Esophagus squamous epithelium (tissue), 5 donors: Measurements from ENCODE around the gene CREBBP. TPM values are rescaled to one million over a fixed set of nuclear protein-coding genes. Genes with fewer than 3 reads are reported as not detected.
A peak's percentile ranks its signal among the peaks of the same experiment; 100 is the strongest.
"Not testable (repeated sequence)": the region's sequence is repeated elsewhere in the genome, so short reads cannot be mapped to it uniquely, and the experiment has no call there.

Experiments used
- DNase-seq: peaks from one replicate; lab custom pipeline; 2025; lab: John Stamatoyannopoulos, UW
- H3K27ac ChIP-seq, 4 donors: fragments of 200-600 bp; sonication (generic); one replicate each; pipeline ENCODE4 v1.5.1; 2016 to 2019; ENCODE audit warnings: mild to moderate bottlenecking in 1 of 4
- H3K27me3 ChIP-seq, 4 donors: fragments of 200-600 bp; sonication (generic); 1 replicate in 3 of 4; 2 replicates in 1 of 4; pipeline versions ENCODE4 v1.5.1 to v1.6.0; 2017 to 2021; ENCODE audit warnings: antibody characterized with exemption in 1 of 4
- H3K36me3 ChIP-seq, 3 donors: fragments of 200-600 bp; sonication (generic); one replicate each; pipeline ENCODE4 v1.5.1; 2016 to 2019
- H3K4me1 ChIP-seq, 3 donors: fragments of 200-600 bp; sonication (generic); one replicate each; pipeline ENCODE4 v1.5.1; 2017 to 2019
- H3K4me3 ChIP-seq, 4 donors: fragments of 200-600 bp; sonication (generic); 1 replicate in 3 of 4; 2 replicates in 1 of 4; pipeline ENCODE4 v1.5.1; 2016 to 2019; ENCODE audit warnings: mild to moderate bottlenecking in 2 of 4, moderate library complexity in 1 of 4
- H3K9me3 ChIP-seq, 3 donors: fragments of 200-600 bp; sonication (generic); one replicate each; pipeline ENCODE4 v1.5.1; 2016 to 2019
- POLR2A ChIP-seq, 4 donors: fragments of 450-650 bp; IDR thresholded peaks; one replicate each; pipeline ENCODE4 v1.6.1; 2017; ENCODE audit warnings: antibody characterized with exemption in 4 of 4, mild to moderate bottlenecking in 4 of 4, moderate library complexity in 3 of 4
- WGBS, 2 donors: methylation state at CpG; one replicate each; pipeline ENCODE4 v1.1.5; 2018; 5-methylcytosine and 5-hydroxymethylcytosine counted together
- intact Hi-C: fragments of 100-400 bp; cut with DNase I; formaldehyde crosslinking; loops from one replicate; pipeline ENCODE4 v1.15.0; 2022
- total RNA-seq, 4 donors: library from RNA; depleted of rRNA; stranded (reverse); fragments of >200 nt; gene quantifications; one replicate each; pipeline ENCODE4 v1.1.0, GENCODE V29; 2016
- TF ChIP-seq, protein P1 (sequence below), 6 experiments: fragments of 450-650 bp in 4 of 6; fragments of 200-600 bp in 2 of 6; sonication (generic) in 2 of 6; IDR thresholded peaks; one replicate each; pipeline ENCODE4 v1.5.1; 2016 to 2019; ENCODE audit warnings: antibody characterized with exemption in 6 of 6, mild to moderate bottlenecking in 4 of 6, moderate library complexity in 4 of 6
- donor health status: DM: yes; HTN: yes; CAD: no.

CREBBP gene
- total RNA-seq, 4 donors from 2014 or later = 14.5 to 53.6 (median 37.5) TPM

DNA sequence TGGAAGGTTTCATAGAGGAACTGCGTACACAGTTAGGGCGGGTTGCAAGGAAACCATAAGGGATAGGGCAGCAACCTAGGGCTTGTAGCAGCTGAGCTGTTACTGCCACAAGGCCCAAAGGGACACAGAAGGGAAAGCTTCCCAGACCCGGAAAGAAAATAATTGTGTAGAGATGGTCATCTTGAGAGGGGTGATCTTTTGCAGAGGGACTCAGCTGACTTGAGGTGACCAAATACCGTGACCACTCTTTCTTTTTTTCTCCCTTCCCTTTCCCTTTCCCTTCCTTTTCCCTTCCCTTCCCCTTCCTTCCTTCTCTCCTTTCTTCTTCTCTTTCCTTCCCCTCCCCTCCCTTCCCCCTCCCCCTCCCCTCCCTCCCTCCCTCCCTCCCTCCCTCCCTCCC lies 8.5 kb upstream of the CREBBP start:
- H3K27ac ChIP-seq = no peak overlapping the region
- H3K9me3 ChIP-seq = no peaks in the 10 kb centered on the region
- H3K4me3 ChIP-seq = no peak overlapping the region
- intact Hi-C loops = no loop called here
- no peaks in the 10 kb centered on the region for H3K36me3 ChIP-seq
- no peaks in the 10 kb centered on the region for H3K4me1 ChIP-seq
- TF ChIP-seq POLR2A (IDR thresholded peaks at IDR 0.05) = no peak
- TF ChIP-seq, protein P1, sequence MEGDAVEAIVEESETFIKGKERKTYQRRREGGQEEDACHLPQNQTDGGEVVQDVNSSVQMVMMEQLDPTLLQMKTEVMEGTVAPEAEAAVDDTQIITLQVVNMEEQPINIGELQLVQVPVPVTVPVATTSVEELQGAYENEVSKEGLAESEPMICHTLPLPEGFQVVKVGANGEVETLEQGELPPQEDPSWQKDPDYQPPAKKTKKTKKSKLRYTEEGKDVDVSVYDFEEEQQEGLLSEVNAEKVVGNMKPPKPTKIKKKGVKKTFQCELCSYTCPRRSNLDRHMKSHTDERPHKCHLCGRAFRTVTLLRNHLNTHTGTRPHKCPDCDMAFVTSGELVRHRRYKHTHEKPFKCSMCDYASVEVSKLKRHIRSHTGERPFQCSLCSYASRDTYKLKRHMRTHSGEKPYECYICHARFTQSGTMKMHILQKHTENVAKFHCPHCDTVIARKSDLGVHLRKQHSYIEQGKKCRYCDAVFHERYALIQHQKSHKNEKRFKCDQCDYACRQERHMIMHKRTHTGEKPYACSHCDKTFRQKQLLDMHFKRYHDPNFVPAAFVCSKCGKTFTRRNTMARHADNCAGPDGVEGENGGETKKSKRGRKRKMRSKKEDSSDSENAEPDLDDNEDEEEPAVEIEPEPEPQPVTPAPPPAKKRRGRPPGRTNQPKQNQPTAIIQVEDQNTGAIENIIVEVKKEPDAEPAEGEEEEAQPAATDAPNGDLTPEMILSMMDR (IDR thresholded peaks at IDR 0.05) = no peak
- H3K27me3 ChIP-seq = no peaks in the 10 kb centered on the region
- no peak for DNase-seq
- WGBS, 2 donors = 85 to 87% methylated on average over 4 of the region's 4 CpGs

DNA sequence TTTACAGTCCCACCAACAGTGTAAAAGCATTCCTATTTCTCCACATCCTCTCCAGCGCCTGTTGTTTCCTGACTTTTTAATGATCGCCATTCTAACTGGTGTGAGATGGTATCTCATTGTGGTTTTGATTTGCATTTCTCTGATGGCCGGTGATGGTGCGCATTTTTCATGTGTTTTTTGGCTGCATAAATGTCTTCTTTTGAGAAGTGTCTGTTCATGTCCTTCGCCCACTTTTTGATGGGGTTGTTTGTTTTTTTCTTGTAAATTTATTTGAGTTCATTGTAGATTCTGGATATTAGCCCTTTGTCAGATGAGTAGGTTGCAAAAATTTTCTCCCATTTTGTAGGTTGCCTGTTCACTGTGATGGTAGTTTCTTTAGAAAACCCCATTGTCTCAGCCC lies 5.5 kb upstream of the CREBBP start:
- H3K4me1 ChIP-seq, DNase-seq, intact Hi-C loops, H3K9me3 ChIP-seq, H3K27me3 ChIP-seq, H3K36me3 ChIP-seq, H3K4me3 ChIP-seq, H3K27ac ChIP-seq: not testable (repeated sequence)
- 77 to 91% methylated on average over 4 to 5 of the region's 5 CpGs for WGBS, 2 donors

DNA sequence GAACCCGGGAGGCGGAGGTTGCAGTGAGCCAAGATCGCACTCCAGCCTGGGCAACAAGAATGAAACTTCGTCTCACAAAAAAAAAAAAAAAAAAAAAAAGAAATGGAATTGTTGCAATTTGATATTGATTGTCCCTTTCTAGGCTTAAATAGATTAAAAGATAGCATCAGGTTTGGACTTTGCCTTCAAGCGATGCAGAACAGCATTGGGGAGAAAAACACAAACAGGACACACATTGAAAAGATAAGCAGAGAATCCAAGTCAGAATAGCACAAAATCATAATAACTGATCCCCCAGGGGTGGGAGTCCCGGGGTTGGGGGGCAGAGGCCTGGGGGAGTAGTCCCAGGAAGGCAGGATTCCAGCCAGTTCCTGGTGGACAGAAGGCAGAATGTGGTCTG lies 3.9 kb upstream of the CREBBP start:
- H3K27me3 ChIP-seq = no peaks in the 10 kb centered on the region
- H3K4me3 ChIP-seq = no peak overlapping the region
- no peak for TF ChIP-seq POLR2A (IDR thresholded peaks at IDR 0.05)
- TF ChIP-seq, protein P1 (IDR thresholded peaks at IDR 0.05) = no peak
- H3K9me3 ChIP-seq = no peaks in the 10 kb centered on the region
- intact Hi-C loops = no loop called here
- 77 to 78% methylated on average over 6 of the region's 6 CpGs for WGBS, 2 donors
- peaks cover 4 to 10% (median 4%) of the 10 kb centered on the region in 3 donors for H3K4me1 ChIP-seq
- no peaks in the 10 kb centered on the region for H3K36me3 ChIP-seq
- DNase-seq = no peak
- H3K27ac ChIP-seq = no peak overlapping the region

DNA sequence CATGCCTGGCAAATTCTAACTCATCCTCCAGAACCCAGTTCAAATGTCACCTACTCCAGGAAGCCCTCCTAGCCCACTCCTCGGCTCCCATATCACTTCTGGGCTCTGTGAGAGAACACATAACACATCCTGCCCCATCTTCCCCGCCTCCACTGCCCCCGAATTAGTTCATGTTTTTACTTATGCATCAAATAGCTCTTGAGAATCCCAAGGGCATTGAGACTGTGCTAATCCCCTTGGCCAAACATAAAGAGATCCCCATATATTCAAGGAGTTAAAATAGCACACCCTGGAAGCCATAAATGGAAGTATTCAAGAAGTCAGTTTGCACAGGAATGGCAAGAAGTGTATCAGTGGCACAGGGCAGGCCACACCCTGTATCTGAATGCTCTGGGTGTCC lies 2.0 kb upstream of the CREBBP start:
- no peak for DNase-seq
- H3K4me3 ChIP-seq = no peak overlapping the region
- intact Hi-C loops = no loop called here
- no peak overlapping the region for H3K27ac ChIP-seq
- H3K36me3 ChIP-seq = no peaks in the 10 kb centered on the region
- H3K27me3 ChIP-seq = no peaks in the 10 kb centered on the region
- no peaks in the 10 kb centered on the region for H3K9me3 ChIP-seq
- 91 to 98% methylated on average over 3 of the region's 3 CpGs for WGBS, 2 donors
- TF ChIP-seq POLR2A (IDR thresholded peaks at IDR 0.05) = no peak
- TF ChIP-seq, protein P1 (IDR thresholded peaks at IDR 0.05) = no peak
- H3K4me1 ChIP-seq = peaks cover 4 to 27% (median 12%) of the 10 kb centered on the region in 3 donors

DNA sequence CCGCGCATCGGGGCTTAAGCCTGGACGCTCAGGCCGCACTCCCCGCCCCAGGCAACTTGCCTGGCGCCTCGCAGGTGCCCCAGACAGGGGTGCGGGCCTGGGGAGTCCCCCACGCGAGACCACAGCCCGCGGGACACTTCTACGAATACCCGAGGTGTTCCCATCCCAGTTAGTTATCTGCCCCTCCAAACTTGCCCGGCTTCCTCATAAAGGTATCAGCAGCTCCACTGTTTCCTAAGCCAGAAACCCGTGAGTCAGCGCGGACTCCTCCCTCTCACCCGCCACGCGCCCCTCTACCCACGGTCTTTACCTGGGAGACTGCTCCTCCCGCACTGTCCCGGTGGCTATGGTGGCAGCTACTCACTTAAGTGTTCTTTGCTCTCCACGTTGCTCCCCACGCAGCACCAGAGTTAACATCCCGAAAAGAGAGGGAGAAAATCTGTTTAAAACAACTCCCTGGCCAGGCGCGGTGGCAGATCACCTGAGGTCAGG lies 1.0 kb upstream of the CREBBP start:
- intact Hi-C loops = no loop called here
- WGBS, 2 donors = 35 to 76% methylated on average over 2 to 12 of the region's 30 CpGs

More for the DNA sequence above, 1.0 kb upstream of the CREBBP start:
- Histone ChIP-seq H3K27ac (peak overlapping the region; percentile 74 to 99 (median 97)), H3K4me1 (peaks cover 8 to 37% (median 22%) of the 10 kb centered on the region in 3 donors), H3K4me3 (peak overlapping the region; percentile 94 to 98 (median 94)), H3K27me3 (no peaks in the 10 kb centered on the region), H3K9me3 (no peaks in the 10 kb centered on the region), H3K36me3 (no peaks in the 10 kb centered on the region)
- no peak for TF ChIP-seq POLR2A (IDR thresholded peaks at IDR 0.05)
- TF ChIP-seq, protein P1 (IDR thresholded peaks at IDR 0.05) = no peak
- DNase-seq = no peak
